HUES48 (cell line): Measurements from ENCODE around the gene TTLL3.

Source experiments
- H3K27ac ChIP-seq: one replicate; pipeline ENCODE4 v1.7.0; 2013; ENCODE audit warnings: low read depth, low read length, inconsistent platforms
- H3K27me3 ChIP-seq: 2 replicates; pipeline ENCODE4 v1.6.1; 2013; ENCODE audit warnings: mild to moderate bottlenecking, low read length; ENCODE audit not compliant: control insufficient read depth, insufficient read depth
- H3K36me3 ChIP-seq: 2 replicates; pipeline ENCODE4 v1.6.1; 2013; ENCODE audit warnings: low read length; ENCODE audit not compliant: control insufficient read depth, insufficient read depth
- H3K4me1 ChIP-seq: 2 replicates; pipeline ENCODE4 v1.6.1; 2013; ENCODE audit warnings: mild to moderate bottlenecking, low read length; ENCODE audit not compliant: control insufficient read depth, insufficient read depth
- H3K4me3 ChIP-seq: 2 replicates; pipeline ENCODE4 v1.5.1; 2013; ENCODE audit warnings: mild to moderate bottlenecking, low read depth, low read length
- H3K9ac ChIP-seq: 2 replicates; pipeline ENCODE4 v1.6.1; 2013; ENCODE audit warnings: mild to moderate bottlenecking, low read depth, low read length, moderate library complexity
- H3K9me3 ChIP-seq: 2 replicates; pipeline ENCODE4 v1.6.1; 2013; ENCODE audit warnings: low read length; ENCODE audit not compliant: control insufficient read depth, insufficient read depth

Gene TTLL3

DNA sequence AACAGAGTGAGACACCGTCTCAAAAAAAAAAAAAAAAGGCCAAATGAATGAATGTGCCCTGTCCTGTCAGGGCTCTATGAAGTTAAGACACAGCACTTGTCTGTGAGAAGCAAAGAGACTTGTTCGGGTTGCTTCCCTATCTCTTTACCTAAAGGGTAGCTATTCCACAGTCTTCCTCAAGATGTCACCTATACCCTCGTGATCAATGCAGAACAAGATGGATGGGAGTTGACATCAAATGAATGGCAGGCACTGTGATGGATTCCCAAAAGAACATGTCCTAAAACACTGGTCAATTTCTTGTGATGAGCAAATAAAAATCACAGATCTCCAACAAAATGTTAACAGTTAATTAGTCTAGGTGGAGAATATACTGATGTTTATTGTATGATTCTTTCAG, 27.3 kb upstream of the TTLL3 start:
- Histone ChIP-seq H3K36me3 (peaks cover 68% of the 10 kb centered on the region), H3K27ac (no peak overlapping the region), H3K9me3 (no peaks in the 10 kb centered on the region), H3K4me3 (no peak overlapping the region), H3K4me1 (no peaks in the 10 kb centered on the region; the same call in 1 of the 2 replicates), H3K27me3 (no peaks in the 10 kb centered on the region), H3K9ac (no peak overlapping the region)

DNA sequence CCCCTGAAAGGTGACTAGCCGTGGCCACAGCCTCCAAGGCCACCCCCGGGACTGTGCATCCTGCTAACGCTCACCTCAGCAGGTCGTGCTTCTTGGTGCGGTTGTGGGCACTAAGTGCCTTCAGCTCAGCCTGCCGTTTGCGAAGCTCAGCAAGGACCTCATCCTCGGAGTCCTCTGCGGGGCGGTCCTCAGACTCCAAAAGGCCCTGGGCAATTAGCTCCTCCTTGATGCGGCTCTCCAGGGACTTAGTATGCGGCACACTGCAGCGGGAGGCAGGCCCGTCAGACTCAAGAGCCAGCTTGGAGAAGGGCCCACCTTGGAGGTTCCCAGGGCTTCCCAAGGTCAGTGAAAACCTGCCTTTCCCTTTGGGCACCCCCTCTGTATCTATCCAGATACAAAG, 26.1 kb upstream of the TTLL3 start:
- no peak overlapping the region for H3K4me3 ChIP-seq
- peaks cover 69% of the 10 kb centered on the region for H3K36me3 ChIP-seq

DNA sequence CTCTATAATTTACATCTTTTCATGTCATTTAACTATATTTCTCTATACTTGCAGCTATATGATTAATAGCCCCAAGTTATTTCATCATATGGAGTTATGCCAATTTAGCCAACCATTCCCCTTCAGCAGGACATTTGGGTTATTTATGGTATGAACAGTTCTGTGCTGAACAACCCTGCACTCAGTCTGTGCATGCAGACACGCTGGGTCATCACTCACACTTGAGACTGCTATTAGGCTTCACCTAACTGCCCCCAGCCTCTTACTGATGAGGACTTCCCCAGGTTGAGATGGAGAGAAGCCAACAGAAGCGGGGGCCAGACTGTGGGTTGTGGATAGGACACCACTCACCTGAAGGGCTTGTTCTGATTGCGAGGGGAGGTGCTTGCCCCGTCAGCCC, 25.1 kb upstream of the TTLL3 start:
- H3K27ac ChIP-seq: no peak overlapping the region
- no peaks in the 10 kb centered on the region for H3K4me1 ChIP-seq
- H3K9me3 ChIP-seq: no peaks in the 10 kb centered on the region
- H3K9ac ChIP-seq: no peak overlapping the region
- no peak overlapping the region for H3K4me3 ChIP-seq
- H3K27me3 ChIP-seq: no peaks in the 10 kb centered on the region
- H3K36me3 ChIP-seq: peaks cover 79% of the 10 kb centered on the region

More for the DNA sequence above, 26.1 kb upstream of the TTLL3 start:
- H3K4me1 ChIP-seq: no peaks in the 10 kb centered on the region; the same call in 1 of the 2 replicates
- no peak overlapping the region for H3K9ac ChIP-seq
- H3K27ac ChIP-seq: no peak overlapping the region
- no peaks in the 10 kb centered on the region for H3K27me3 ChIP-seq
- H3K9me3 ChIP-seq: no peaks in the 10 kb centered on the region

DNA sequence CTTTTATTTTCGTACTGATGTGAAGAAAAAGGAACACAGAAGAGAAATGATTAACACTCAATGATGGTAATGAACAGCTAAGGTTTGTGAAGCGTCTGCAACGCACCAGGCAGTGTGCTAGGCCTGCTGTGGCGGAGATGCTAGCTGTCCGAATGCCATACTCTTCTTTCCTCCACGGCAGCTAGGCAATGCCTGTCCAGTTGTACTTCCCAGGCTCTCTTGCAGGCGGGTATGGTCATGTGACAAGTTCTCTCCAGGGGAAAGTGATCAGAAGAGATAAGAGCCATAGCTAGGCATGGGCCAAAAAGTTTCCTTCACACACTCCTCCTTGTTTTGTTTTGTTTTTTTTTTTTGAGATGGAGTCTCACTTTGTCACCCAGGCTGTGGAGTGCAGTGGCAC, 24.5 kb upstream of the TTLL3 start:
- Histone ChIP-seq H3K4me3 (no peak overlapping the region), H3K9ac (no peak overlapping the region), H3K27me3 (no peaks in the 10 kb centered on the region), H3K9me3 (no peaks in the 10 kb centered on the region), H3K36me3 (peaks cover 80% of the 10 kb centered on the region), H3K27ac (no peak overlapping the region), H3K4me1 (no peaks in the 10 kb centered on the region)

DNA sequence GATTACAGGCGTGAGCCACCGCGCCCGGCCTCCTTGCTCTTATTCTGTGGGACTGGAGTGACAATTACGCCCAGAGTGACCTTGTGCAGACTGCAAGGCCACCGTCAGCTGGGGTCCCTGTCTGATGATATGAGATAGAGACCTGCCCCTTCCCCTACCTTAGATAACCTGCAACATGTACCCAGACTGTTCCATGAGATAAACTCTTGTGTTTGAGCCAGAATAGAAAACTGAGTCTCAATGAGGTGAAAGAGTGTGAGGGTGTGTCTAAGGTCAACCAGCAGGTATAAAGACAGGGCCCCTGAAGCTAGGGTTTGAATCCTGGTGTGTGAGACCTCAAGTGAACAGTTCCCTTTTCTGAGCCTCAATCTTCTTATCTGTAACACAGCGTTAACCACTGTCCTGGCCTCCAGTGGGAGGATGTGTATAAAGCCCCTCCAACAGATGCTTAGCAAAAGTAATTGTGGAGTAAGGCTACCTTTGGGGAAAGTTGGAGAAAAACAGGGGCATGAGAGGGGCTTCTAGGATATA, 23.8 kb upstream of the TTLL3 start:
- H3K27ac ChIP-seq: no peak overlapping the region
- peaks cover 82% of the 10 kb centered on the region for H3K36me3 ChIP-seq
- H3K9ac ChIP-seq: no peak overlapping the region
- no peaks in the 10 kb centered on the region for H3K27me3 ChIP-seq
- H3K4me3 ChIP-seq: no peak overlapping the region
- no peaks in the 10 kb centered on the region for H3K4me1 ChIP-seq
- H3K9me3 ChIP-seq: no peaks in the 10 kb centered on the region

DNA sequence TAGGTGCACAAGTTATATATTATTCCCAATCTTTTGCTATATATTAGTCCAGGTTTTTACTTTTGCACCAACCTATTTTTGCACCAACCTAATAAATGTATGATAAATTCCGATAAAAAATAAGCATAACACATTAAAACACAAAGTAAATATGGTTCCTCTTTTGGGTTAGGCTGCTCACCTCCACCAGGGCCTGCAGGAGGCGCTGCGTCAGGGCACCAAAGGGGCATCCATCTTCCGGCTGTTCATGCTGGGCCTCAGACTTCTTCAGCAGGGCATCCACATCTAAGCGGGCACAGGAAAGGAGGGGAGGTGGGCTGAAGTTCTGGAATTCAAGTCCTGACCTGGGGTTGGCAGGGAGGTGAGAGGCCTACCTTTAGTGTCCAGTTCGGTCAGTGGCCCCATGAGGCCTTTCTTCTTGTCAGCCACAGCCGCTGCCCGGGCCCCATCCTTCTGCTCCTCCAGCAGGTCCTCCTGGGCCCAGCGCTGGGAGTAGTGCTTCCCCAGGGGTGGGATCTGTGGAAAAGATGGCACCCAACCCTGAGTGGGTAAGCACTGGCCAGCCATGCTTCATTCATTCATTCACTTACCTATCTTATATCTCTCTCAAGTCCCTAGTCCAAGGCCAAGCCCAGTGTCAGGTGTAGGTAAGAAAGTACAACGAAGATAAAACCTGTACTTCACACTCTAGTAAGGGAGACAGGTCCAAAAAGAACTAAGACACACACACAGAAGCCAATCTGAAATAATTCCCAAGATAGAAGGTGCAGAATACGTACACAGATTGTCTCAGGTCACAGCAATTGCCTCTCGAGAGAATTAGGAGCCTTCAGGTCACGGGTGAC, 23.0 kb upstream of the TTLL3 start:
- H3K27ac ChIP-seq: no peak overlapping the region
- H3K27me3 ChIP-seq: no peaks in the 10 kb centered on the region
- no peaks in the 10 kb centered on the region for H3K9me3 ChIP-seq
- H3K36me3 ChIP-seq: peaks cover 75% of the 10 kb centered on the region
- no peak overlapping the region for H3K9ac ChIP-seq
- no peak overlapping the region for H3K4me3 ChIP-seq
- 0 out of 2 replicates have a peak, but pooled peaks cover 5% of the 10 kb centered on the region for H3K4me1 ChIP-seq

DNA sequence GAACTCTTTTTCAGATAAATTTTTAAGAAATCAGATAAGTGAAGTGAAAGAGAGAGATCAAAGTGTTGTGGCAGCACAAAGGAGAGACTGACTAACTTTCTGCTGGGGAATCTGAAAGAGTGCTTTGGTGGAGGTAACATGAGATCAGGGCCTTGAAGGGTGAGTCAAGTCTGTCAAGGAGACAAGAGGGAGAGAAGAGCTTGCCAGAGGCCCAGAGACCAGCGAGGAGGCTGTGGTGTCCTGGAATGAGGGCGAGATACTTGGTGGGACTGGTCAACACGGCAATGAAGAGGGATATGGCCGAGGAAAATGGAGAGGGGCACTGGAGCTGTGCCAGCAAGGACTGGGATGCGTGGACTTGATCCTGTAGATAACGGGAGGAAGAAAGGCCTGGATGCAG, 22.3 kb upstream of the TTLL3 start:
- H3K9ac ChIP-seq: no peak overlapping the region
- peaks cover 68% of the 10 kb centered on the region for H3K36me3 ChIP-seq
- H3K4me1 ChIP-seq: 0 out of 2 replicates have a peak, but pooled peaks cover 5% of the 10 kb centered on the region
- H3K4me3 ChIP-seq: no peak overlapping the region
- no peak overlapping the region for H3K27ac ChIP-seq
- H3K27me3 ChIP-seq: no peaks in the 10 kb centered on the region
- no peaks in the 10 kb centered on the region for H3K9me3 ChIP-seq

DNA sequence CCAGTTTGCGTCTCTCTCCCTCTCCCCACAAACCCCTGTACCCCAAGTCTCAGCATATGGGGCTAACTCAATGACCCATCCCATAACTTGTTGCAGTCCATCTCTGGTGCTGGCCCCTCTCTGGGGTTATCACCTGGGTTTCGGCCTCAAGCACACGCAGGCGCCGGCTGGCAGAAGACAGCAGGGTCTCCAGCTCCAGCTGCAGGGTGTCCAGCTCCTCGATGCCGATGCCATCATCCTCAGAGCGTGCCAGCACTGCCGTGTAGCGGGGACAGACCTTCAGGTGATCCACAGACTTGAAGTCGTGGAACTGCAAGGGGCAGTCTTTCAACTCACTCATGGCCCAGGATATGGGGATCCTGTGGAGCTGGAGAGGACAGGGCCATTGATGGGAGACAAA, 18.9 kb upstream of the TTLL3 start:
- Histone ChIP-seq H3K27ac (no peak overlapping the region), H3K9ac (no peak overlapping the region), H3K36me3 (peaks cover 42% of the 10 kb centered on the region), H3K4me3 (no peak overlapping the region; the same call in 1 of the 2 replicates), H3K4me1 (0 out of 2 replicates have a peak, but pooled peaks cover 5% of the 10 kb centered on the region), H3K27me3 (no peaks in the 10 kb centered on the region), H3K9me3 (no peaks in the 10 kb centered on the region)

DNA sequence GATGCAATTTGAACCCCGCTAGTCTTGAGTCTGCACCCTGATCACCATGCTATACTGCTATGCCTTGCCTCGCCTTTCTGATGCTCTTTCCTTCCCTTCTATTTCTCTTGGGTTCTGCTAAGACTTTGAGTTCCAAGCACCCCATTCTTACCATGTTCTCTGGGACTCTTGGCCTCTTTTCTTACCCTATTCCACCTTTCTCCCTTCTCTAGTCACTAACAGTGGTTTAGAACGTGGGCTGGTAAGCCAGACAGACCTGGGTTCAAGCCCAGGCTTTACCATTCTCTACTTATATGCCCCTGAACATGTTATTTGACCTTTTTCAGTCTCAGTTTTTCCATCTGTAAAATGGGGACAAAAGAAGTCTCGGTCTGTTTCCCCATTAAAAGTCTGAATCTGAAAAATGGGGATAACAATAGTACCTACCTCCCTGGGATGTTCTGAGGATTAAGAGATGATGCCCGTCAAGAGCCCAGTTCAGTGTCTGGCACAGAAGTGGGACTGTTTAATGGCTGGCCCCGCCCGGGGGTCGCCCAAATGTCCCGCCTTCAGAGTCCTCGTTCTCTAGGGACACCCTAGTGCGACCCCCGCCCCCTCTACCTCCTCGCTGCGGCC, 18.2 kb upstream of the TTLL3 start:
- peaks cover 35% of the 10 kb centered on the region for H3K36me3 ChIP-seq

DNA sequence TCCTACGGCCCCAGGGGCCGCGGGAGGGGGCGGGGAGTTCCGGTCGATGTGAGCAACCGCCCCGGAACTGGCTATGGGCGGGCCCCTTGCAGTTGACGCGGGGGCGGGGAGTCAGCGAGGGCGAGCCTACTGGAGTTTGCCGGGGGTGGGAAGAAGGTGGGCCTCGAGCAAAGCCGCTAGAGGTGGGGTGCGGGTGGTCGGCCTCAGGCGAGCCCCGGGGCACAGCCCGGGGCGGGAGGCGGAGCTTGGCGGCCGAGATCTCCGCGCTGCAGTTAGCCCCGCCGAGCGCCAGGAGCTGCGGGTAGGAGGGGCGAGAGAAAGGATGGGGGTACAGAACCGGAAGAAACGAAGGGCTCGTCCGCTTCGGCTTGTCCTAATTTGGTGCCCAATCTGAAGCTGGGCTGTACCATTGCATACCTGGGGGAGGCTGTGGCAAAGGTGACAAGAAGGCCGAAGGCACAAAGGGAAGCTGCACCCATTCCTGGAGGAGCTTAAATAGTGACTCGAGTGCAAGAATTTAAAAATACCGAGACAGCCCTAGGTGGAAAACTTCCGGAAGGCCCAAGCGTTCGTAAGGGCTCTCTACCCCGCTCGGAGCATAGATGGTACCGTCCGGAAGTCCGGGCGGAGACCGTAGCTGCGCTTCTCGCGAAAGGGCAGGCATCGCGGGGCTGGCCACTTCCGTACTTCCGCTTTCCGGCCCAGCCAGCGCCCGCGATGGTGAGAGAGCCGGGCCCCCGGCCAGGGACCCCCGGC, 17.5 kb upstream of the TTLL3 start, which contains the start of the genes ARPC4 and TADA3:
Gene ARPC4 (plus strand): TSS at position 678 of the 756 bp plus-strand sequence. CDS start 40 bp downstream, at position 718.
Gene TADA3 (minus strand): TSS at position 69 of the 756 bp plus-strand sequence. CDS start 1,007 bp downstream, outside the sequence.
- Histone ChIP-seq H3K36me3 (peaks cover 36% of the 10 kb centered on the region), H3K4me1 (0 out of 2 replicates have a peak, but pooled peaks cover 5% of the 10 kb centered on the region), H3K9ac (peak within 1 kb of the TSS; percentile 100), H3K9me3 (no peaks in the 10 kb centered on the region), H3K4me3 (peak within 1 kb of the TSS; percentile 81), H3K27me3 (no peaks in the 10 kb centered on the region), H3K27ac (peak within 1 kb of the TSS; percentile 100)

More for the DNA sequence above, 18.2 kb upstream of the TTLL3 start:
- Histone ChIP-seq H3K27ac (peak overlapping the region; percentile 100), H3K27me3 (no peaks in the 10 kb centered on the region), H3K9ac (peak overlapping the region; percentile 100), H3K4me1 (0 out of 2 replicates have a peak, but pooled peaks cover 5% of the 10 kb centered on the region), H3K9me3 (no peaks in the 10 kb centered on the region), H3K4me3 (peak overlapping the region; percentile 81)
